RWPE1 (cell line): Measurements from ENCODE around the gene UBXN2A.

ENCODE experiments used
- CTCF ChIA-PET: fragments of 350-600 bp; sonication (Branson Sonifier 250); formaldehyde crosslinking; extraction: SDS; loops from one replicate; lab custom pipeline; 2021; lab: Yijun Ruan, JAX
- POLR2A ChIA-PET: fragments of 400-600 bp; formaldehyde crosslinking; extraction: SDS; loops from one replicate; lab custom pipeline; 2020; ENCODE audit warnings: antibody characterized with exemption; ENCODE audit not compliant: low non-redundant PET; lab: Yijun Ruan, JAX
- DNase-seq: peaks from one replicate; pipeline ENCODE4 v3.0.0; 2012; ENCODE audit warnings: low spot score
- H3K27ac ChIP-seq: fragments of 450-650 bp; 2 replicates; pipeline ENCODE4 v1.5.1; 2017
- TF ChIP-seq, protein P1 (sequence below): fragments of 450-650 bp; conservative IDR thresholded peaks from 2 replicates; pipeline ENCODE4 v1.5.1; 2017; ENCODE audit warnings: low read depth, mild to moderate bottlenecking

The UBXN2A gene

DNA sequence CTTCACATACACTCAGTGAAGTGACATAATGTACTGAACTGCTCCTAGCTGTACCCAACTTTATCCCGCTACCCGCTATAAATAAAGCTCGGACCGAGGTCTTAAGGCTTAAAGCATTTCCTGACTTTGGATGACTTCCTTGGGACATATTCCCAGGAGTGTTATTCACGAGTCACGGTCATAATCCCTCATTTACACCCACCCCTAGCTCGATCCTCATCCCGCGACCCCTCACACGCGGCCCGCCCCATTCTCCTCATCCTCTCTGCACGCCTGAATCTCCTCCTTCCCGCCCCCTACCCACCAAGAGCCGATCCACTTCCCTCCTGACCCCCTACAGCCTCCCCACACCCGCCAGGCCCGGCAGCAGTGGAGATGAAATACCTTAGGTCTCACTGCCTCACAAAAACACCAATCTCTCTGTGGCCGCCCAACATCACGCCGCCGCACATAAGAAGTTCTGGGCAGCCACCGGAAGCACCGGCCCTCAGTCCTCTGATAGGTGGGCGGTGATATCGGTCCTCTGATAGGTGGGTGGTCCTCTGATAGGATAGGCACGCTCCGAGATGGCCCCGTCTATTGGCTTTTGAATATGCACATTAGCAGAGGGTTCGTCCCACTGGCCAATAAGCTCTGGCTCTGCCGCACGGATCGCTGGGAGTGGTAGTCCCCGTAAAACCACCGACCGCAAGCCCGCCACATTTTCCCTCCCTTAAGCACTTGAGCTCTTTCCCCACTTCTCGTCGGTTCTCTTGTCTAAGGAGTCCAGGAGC is 106.9 kb downstream of the UBXN2A start, which contains the start of gene WDCP:
WDCP (minus strand) TSS at position 462 of the 773 bp plus-strand sequence. CDS start 7,897 bp downstream, outside the sequence.
- POLR2A ChIA-PET = no interaction called here
- DNase-seq = peak; percentile 95
- CTCF ChIA-PET = interaction anchor here (0.6 kb wide), 2 partner anchors 104 to 120 kb away, joined by 3 to 5 read pairs; partner anchors contain the start of gene ATAD2B
- H3K27ac ChIP-seq = peak within 1 kb of the TSS; percentile 75
- TF ChIP-seq, protein P1, sequence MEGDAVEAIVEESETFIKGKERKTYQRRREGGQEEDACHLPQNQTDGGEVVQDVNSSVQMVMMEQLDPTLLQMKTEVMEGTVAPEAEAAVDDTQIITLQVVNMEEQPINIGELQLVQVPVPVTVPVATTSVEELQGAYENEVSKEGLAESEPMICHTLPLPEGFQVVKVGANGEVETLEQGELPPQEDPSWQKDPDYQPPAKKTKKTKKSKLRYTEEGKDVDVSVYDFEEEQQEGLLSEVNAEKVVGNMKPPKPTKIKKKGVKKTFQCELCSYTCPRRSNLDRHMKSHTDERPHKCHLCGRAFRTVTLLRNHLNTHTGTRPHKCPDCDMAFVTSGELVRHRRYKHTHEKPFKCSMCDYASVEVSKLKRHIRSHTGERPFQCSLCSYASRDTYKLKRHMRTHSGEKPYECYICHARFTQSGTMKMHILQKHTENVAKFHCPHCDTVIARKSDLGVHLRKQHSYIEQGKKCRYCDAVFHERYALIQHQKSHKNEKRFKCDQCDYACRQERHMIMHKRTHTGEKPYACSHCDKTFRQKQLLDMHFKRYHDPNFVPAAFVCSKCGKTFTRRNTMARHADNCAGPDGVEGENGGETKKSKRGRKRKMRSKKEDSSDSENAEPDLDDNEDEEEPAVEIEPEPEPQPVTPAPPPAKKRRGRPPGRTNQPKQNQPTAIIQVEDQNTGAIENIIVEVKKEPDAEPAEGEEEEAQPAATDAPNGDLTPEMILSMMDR = no peak

DNA sequence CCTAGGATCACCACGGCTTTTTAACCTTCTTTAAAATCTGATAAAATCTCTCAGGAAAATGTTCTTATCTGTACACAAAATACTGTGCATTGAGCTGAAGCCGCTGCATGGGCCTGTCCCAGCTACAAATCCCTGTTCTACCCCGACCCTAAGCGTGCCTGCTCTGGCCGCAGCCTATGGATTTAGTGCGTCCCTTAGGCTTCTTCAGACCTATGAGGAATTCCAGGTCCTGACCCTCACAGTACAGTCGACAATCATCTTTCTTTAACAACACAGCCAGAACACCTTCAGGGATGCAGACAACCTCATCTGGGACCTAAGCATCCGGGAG is 107.4 kb downstream of the UBXN2A start:
- CTCF ChIA-PET = no interaction called here
- POLR2A ChIA-PET = no interaction called here
- TF ChIP-seq, protein P1 = no peak
- peak overlapping the region; percentile 75 for H3K27ac ChIP-seq
- no peak for DNase-seq

DNA sequence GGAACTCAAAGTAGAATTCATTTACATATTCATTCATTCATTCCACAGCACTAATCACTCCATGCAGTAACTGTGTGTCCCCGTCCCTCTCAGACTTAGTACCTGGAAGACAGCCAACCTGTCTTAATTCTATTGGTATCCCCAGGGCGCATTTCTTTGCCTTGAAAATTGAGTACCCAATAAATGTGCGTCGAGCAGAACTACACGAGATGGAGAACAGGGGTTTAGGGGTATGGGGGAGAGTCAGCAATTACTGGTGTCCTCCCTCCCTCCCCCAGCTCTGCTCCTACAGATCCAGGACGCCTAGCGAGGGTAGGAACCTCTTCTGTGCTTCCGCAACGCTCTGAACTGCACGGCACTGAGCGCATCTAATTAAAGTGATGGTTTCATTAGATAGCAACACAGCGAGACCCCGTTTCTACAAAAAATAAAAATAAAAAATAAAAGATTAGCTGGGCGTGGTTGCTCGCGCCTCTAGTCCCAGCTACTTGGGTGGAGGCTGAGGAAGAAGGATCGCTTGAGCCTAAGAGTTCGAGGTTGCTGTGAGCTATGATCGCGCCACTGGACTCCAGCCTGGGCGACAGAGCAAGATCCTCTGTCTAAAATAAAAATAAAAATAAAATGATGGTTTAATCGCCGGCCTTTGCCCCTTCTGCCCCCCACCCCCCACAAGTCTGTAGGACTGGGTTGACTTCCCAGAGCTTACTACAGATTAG is 108.7 kb downstream of the UBXN2A start:
- no peak for DNase-seq
- TF ChIP-seq, protein P1 = no peak
- H3K27ac ChIP-seq = peak overlapping the region; percentile 32; the same call in 1 of the 2 replicates
- POLR2A ChIA-PET = interaction anchor here (1.0 kb wide), 1 partner anchor 122 kb away, joined by 3 read pairs; the partner anchor contains the start of gene ATAD2B
- CTCF ChIA-PET = no interaction called here

DNA sequence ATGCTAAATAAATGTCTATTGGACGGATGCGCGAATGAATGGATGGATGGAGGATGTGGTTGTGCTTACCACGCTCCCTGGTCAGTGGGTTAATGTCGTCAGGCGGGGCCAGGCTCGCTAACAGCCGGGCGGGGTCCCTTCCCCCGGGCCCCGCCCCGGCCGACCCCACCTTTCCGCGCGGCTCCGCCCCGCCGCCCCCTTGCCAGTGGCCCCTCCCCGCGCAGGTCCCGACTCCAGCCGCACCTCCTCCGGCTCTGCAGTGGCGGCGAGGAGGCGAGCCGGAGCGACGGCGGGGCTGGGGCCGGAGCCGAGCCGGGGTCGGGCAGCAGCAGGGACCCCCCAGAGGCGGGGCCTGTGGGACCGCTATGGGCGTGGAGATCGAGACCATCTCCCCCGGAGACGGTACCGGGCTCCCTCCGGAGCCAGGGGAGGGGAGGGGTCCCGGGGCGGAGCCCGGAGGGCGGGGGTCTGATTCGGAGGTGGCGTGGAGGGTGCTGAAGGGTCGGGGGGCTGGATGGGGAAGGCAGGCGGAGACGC is 109.3 kb downstream of the UBXN2A start, which contains the start of gene FKBP1B:
FKBP1B (plus strand) TSS at position 257 of the 537 bp plus-strand sequence; CDS start at position 366, 109 bp downstream.
- CTCF ChIA-PET = no interaction called here
- POLR2A ChIA-PET = interaction anchor here (1.0 kb wide), 1 partner anchor 123 kb away, joined by 3 read pairs; the partner anchor contains the start of gene ATAD2B
- TF ChIP-seq, protein P1 = no peak
- peak within 1 kb of the TSS; percentile 32 for H3K27ac ChIP-seq
- peak; percentile 51 for DNase-seq

DNA sequence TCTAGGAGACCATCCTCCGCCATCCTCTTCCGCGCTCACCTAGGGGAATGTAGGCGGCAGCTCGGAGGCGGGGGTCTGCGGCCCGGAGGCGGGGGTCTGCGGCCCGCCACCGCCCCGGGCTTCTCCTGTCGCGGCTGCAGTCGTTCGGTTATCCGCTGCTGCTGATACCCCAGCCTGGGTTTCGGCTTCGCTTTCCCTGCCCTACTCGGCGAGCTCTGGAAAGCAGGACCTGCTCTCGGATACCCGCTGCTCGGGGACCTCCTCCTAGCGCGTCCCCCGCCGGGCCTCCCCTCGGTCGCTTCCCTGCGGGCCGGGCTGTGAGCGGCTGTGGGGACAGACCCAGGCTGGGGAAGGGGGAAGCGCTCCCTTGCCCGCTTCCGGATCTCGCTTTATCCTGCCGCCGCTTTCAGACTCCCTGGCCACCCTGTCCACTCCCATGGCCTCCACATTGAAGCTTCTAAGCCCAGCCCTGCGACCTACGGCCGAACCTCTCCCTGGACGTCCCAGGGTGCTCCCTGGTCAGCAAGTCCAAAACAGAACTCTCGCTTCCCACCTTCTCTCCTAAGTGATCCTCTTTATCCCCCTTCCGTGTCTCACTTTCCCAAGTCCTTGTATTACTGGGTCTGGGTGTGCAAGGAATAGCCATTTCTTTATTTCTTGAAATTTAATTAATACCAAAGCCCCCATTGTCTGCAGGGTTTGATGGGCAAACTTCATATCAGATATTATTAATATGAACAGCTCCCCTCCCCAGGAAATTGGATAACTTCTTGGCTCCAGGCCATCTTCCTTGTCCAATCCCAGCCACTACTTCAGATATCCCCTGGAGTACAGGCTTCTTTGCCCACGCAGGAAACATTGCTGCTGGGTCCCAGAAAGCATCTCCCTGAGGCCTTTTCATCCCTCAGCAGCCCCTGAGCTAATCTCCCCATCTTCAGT is 110.0 kb downstream of the UBXN2A start:
- TF ChIP-seq, protein P1 = no peak

More for the DNA sequence above, 110.0 kb downstream of the UBXN2A start:
- DNase-seq = no peak
- POLR2A ChIA-PET = no interaction called here
- CTCF ChIA-PET = interaction anchor here (0.7 kb wide), 1 partner anchor 34 kb away, joined by 3 read pairs; the partner anchor contains the start of gene TP53I3
- peak overlapping the region; percentile 6 for H3K27ac ChIP-seq
